ENCODE results near the gene SPAG6. TPM values are rescaled to one million over a fixed set of nuclear protein-coding genes. Genes with fewer than 3 reads are reported as not detected.

Gene SPAG6
- total and polyA plus RNA-seq, 9 of the 15 experiments (the other 6 are each of a cell fraction or from before 2014, with no cell fraction given) = 3.5 to 23.1 (median 11.8) TPM

- no peak for TF ChIP-seq BDP1 (IDR thresholded peaks at IDR 0.05; ENCODE audit: insufficient read depth, insufficient read length)
- no peak for TF ChIP-seq ATF1 (CRISPR knock-in tag; IDR thresholded peaks at IDR 0.05)
- peak; percentile 96; the same call in 1 of the 2 replicates for TF ChIP-seq ATF1 (tag; IDR thresholded peaks at IDR 0.05)
- TF ChIP-seq ARID1B (IDR thresholded peaks at IDR 0.05) = peak; percentile 29; the same call in 1 of the 2 replicates
- peak; percentile 75 for TF ChIP-seq TAF7 (tag; IDR thresholded peaks at IDR 0.05)
- TF ChIP-seq SMARCA4 (IDR thresholded peaks at IDR 0.05) = peak; percentile 71
- TF ChIP-seq TAF9B (IDR thresholded peaks at IDR 0.05; ENCODE audit: partially characterized antibody) = peak; percentile 46
- no peak for TF ChIP-seq PURB (CRISPR knock-in tag; IDR thresholded peaks at IDR 0.05; ENCODE audit: low read depth)
- TF ChIP-seq ATF3 (IDR thresholded peaks at IDR 0.05) = peak; percentile 45; the same call in 1 of the 2 replicates
- TF ChIP-seq ATF3 (CRISPR knock-in tag; conservative IDR thresholded peaks at IDR 0.05) = no peak
- no peak for TF ChIP-seq SRSF3 (IDR thresholded peaks at IDR 0.05; ENCODE audit: insufficient read depth, low read length)
These were observed 5.5 kb upstream of the SPAG6 start (continued) for GRCh38 chr10:22339761-22340328.
